Subcutaneous adipose tissue (tissue), 4 donors: ENCODE measurements around the gene CCDC102A. TPM values are rescaled to one million over a fixed set of nuclear protein-coding genes. Genes with fewer than 3 reads are reported as not detected.

Source experiments
- total RNA-seq, 4 donors: library from RNA; depleted of rRNA; stranded (reverse); fragments of >200 nt; gene quantifications; one replicate each; pipeline ENCODE4 v1.1.0, GENCODE V29; 2016
- TF ChIP-seq, protein P1 (sequence below): fragments of 450-650 bp; IDR thresholded peaks from one replicate; pipeline ENCODE4 v1.5.1; 2016; ENCODE audit warnings: low read depth, mild to moderate bottlenecking, control low read depth, antibody characterized with exemption, moderate library complexity

Gene CCDC102A
- total RNA-seq, 4 donors from 2014 or later = 5.5 to 7.0 (median 6.2) TPM

DNA sequence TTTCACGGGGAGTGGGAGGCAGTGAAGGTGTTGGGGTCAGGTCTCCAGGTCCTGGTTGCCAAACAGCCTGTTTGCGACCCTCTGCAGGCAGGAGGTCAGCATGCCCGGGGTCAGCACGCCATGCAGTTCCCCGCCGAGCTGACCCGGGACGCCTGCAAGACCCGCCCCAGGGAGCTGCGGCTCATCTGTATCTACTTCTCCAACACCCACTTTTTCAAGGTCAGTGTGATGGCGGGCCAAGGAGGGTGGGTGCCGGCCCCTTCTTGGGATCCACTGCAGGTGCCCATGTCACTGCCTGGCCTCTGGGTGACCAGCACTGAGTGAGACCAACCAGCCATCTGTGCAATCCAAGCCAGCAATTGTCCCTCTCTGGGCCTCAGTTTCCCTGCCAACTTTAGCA is 27.4 kb upstream of the CCDC102A start:
- TF ChIP-seq, protein P1, sequence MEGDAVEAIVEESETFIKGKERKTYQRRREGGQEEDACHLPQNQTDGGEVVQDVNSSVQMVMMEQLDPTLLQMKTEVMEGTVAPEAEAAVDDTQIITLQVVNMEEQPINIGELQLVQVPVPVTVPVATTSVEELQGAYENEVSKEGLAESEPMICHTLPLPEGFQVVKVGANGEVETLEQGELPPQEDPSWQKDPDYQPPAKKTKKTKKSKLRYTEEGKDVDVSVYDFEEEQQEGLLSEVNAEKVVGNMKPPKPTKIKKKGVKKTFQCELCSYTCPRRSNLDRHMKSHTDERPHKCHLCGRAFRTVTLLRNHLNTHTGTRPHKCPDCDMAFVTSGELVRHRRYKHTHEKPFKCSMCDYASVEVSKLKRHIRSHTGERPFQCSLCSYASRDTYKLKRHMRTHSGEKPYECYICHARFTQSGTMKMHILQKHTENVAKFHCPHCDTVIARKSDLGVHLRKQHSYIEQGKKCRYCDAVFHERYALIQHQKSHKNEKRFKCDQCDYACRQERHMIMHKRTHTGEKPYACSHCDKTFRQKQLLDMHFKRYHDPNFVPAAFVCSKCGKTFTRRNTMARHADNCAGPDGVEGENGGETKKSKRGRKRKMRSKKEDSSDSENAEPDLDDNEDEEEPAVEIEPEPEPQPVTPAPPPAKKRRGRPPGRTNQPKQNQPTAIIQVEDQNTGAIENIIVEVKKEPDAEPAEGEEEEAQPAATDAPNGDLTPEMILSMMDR = no peak

DNA sequence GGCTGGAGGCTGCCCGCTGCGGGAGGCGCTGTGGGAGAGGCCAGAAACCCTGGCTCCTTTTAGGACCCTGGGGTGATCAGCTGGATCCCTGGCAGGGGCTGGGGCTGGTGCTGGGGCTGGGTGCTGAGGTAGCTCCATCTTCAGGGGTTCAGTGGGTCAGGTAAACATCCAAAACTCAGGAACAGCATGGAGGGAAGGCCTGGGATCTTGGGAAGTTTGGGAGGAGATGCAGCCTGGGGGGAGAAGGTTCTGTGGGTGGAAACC is 27.0 kb upstream of the CCDC102A start:
- TF ChIP-seq, protein P1 = no peak

DNA sequence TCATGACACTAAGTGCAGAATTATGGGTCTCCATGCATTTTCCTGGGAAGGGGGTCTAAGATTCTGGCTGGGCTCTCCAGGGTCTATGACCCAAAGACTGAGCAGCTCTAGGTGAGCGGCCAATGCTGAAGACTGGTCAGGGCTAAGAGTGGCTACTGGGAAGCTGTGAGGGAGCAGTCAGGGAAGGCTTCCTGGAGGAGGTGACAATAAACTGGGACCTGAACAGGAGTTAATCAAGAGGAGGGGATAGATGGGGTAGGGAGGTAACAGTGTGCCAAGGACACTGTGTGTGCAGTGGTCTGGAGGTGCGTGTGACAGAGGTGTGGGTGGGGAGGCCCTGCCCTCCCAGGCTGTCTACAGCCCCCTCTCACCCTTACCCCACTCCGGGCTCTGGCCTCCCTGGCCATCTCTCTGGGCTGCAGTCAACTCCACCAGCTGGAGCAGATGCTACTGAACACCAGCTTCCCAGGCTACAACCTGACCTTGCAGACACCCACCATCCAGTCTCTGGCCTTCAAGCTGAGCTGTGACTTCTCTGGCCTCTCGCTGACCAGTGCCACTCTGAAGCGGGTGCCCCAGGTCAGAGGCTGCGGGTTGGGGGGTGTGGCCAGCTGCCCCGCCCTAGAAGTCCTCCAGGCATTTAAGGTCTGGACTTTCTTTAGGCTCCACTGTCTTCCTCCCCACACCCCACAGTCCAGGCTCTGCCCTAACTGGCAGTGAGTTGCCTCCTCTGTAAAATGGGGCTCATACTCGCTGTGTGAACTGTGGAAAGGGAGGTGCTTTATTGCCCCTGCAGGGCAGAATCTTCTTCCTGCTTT is 26.5 kb upstream of the CCDC102A start:
- TF ChIP-seq, protein P1 = no peak

DNA sequence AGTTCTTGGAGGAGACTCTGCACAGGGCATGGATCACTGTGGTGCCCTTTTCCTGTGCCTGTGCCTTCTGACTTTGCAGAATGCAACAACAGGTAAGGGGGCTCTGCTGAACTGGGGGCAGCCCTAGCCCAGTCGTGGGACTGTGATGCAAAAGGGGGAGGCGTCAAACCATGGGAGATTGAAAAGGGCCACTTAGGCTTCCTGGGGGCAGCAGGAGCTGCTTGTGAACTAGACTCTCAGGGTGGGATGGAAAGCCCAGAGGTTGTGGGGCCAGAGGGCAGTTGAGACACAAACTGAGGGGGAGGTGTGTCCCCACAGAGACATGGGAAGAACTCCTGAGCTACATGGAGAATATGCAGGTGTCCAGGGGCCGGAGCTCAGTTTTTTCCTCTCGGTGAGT is 25.7 kb upstream of the CCDC102A start:
- TF ChIP-seq, protein P1 = no peak

DNA sequence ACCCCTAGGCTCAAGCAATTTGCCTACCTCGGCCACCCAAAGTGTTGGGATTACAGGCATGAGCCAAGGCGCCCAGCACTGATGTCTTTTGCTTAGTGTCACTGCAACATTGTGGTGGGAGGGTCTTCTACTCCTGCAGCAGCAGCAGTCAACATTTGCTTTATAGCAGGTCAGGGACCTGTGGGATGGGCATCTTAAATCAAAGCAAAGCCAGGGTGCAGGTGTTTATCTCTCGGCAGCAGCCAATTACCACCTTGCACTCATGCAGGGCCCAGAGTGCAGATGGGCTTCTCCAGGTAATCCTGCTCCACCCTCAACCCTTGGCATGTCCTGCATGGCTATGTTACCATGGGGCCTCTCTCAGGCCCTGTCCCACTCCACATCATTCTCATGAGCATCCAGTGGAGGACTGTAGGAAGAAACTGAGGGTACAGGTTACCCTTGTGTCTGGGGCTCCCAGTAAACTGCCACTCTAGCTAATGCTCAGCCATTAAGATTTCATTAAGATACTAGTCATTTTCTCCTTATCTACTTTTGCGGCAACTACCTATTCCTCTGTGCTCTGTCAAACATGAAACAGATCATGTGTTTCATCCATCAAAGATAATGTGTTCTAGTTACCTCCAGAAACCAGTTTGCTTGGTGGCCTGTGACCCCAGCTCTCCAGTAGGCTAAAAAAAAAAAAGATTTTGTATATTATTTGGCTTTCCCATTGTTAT is 22.9 kb upstream of the CCDC102A start:
- TF ChIP-seq, protein P1 = no peak

DNA sequence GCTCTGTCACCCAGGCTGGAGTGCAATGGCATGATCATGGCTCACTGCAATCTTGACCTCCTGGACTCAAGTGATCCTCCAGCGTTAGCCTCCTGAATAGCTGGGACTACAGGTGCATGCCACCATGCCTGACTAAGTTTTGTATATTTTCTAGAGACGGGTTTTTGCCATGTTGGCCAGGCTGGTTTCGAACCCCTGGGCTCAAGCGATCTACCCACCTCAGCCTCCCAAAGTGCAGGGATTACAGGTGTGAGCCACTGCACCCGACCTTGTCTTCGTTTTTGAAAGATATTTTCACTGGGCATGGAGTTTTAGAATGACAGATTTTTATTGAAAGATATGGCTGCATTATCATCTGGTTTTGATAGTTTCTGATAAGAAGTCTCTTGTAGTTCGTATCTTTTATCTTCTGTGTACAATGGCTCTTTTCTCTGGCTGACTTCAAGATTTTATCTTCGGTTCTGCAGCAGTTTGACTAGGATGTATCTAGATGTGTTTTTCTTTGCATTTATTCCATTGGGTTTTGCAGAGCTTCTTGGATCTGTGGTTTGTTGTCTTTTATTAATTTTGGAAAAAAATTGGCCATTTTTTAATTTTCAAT is 20.7 kb upstream of the CCDC102A start:
- TF ChIP-seq, protein P1 = no peak

DNA sequence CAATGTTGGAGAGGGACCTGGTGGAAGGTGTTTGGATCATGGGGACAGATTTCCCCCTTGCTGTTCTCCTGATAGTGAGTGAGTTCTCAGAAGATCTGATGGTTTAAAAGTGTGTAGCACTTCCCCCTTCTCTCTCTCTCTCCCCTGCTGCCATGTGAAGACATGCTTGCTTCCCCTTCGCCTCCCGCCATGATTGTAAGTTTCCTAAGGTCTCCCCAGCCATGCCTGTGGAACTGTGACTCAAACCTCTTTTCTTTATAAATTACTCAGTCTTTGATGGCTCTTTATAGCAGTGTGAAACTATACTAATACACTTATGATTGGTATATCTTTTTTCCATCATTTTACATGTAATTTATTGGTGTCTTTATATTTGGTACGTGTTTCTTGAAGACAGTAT is 19.5 kb upstream of the CCDC102A start:
- TF ChIP-seq, protein P1 = no peak
